HCT116 (cell line): ENCODE measurements around the gene DPP9.

ENCODE experiments used
- CTCF ChIP-seq, 3 experiments: fragments of 200-600 bp in 1 of 3; sonication (generic) in 1 of 3; IDR thresholded peaks in 2 of 3; conservative IDR thresholded peaks in 1 of 3; 2 replicates each; pipeline ENCODE4 v1.5.1; 2012 to 2017; ENCODE audit warnings: low read depth in 2 of 3, low read length in 2 of 3, antibody characterized with exemption in 1 of 3, borderline replicate concordance in 1 of 3, control low read depth in 1 of 3, mild to moderate bottlenecking in 1 of 3, mixed read lengths in 1 of 3, mixed run types in 1 of 3, moderate library complexity in 1 of 3; ENCODE audit not compliant: insufficient read depth in 1 of 3
- EZH2 ChIP-seq: fragments of 200-600 bp; sonication (generic); IDR thresholded peaks from 2 replicates; pipeline ENCODE4 v1.6.1; 2017; ENCODE audit warnings: antibody characterized with exemption, mixed run types
- JUND ChIP-seq: IDR thresholded peaks from 2 replicates; pipeline ENCODE4 v1.6.1; 2012
- MAX ChIP-seq: IDR thresholded peaks from 2 replicates; pipeline ENCODE4 v1.6.1; 2012
- POLR2A ChIP-seq: IDR thresholded peaks from 2 replicates; pipeline ENCODE4 v1.7.0; 2011; ENCODE audit warnings: borderline replicate concordance; ENCODE audit not compliant: insufficient read depth, insufficient read length; ENCODE audit errors: extremely low read depth
- POLR2AphosphoS5 ChIP-seq: IDR thresholded peaks from 2 replicates; pipeline ENCODE4 v1.6.1; 2011; ENCODE audit warnings: mild to moderate bottlenecking, low read depth, low read length, moderate library complexity
- REST ChIP-seq: IDR thresholded peaks from 2 replicates; pipeline ENCODE4 v1.6.1; 2012; ENCODE audit warnings: low read depth
- TCF7L2 ChIP-seq: IDR thresholded peaks from 2 replicates; pipeline ENCODE4 v1.7.0; 2011; ENCODE audit warnings: borderline replicate concordance, inconsistent platforms; ENCODE audit not compliant: insufficient read depth, insufficient read length; ENCODE audit errors: extremely low read depth
- YY1 ChIP-seq: IDR thresholded peaks from 2 replicates; pipeline ENCODE4 v1.6.1; 2011; ENCODE audit warnings: low read length, low read depth, moderate library complexity, mild to moderate bottlenecking; ENCODE audit not compliant: insufficient replicate concordance; ENCODE audit errors: extremely low read depth

GRCh38 chr19:4755459-4755858 lies 31.8 kb upstream of the DPP9 start:
- no peak for TF ChIP-seq CTCF (IDR thresholded peaks at IDR 0.05 in 2 of 3, conservative IDR thresholded peaks at IDR 0.05 in 1 of 3; ENCODE audit: borderline replicate concordance in 1 of 3, insufficient read depth in 1 of 3, low read depth in 2 of 3, low read length in 2 of 3)
- no peak for TF ChIP-seq EZH2
- TF ChIP-seq POLR2AphosphoS5: no peak
- TF ChIP-seq REST: no peak
- TF ChIP-seq YY1: no peak
- no peak for TF ChIP-seq TCF7L2
- no peak for TF ChIP-seq JUND
- no peak for TF ChIP-seq POLR2A
- no peak for TF ChIP-seq MAX
